HEK293T (cell line): Measurements from ENCODE around the gene MED27.

ENCODE experiments used
- ARNT ChIP-seq: fragments of 450-650 bp; IDR thresholded peaks from 2 replicates; pipeline ENCODE4 v1.6.1; 2017; ENCODE audit warnings: mild to moderate bottlenecking
- ELF4 ChIP-seq: fragments of 450-650 bp; IDR thresholded peaks from 2 replicates; pipeline ENCODE4 v1.6.1; 2017; ENCODE audit warnings: antibody characterized with exemption
- FOXA1 ChIP-seq: fragments of 450-650 bp; IDR thresholded peaks from 2 replicates; pipeline ENCODE4 v1.6.1; 2016; ENCODE audit warnings: mild to moderate bottlenecking
- FOXK2 ChIP-seq: fragments of 450-650 bp; IDR thresholded peaks from 2 replicates; pipeline ENCODE4 v1.6.1; 2016; ENCODE audit warnings: mild to moderate bottlenecking
- FOXM1 ChIP-seq: fragments of 450-650 bp; IDR thresholded peaks from 2 replicates; pipeline ENCODE4 v1.6.1; 2017; ENCODE audit warnings: mild to moderate bottlenecking, borderline replicate concordance
- HDGF ChIP-seq: fragments of 450-650 bp; IDR thresholded peaks from 2 replicates; pipeline ENCODE4 v1.6.1; 2017; ENCODE audit warnings: antibody characterized with exemption, borderline replicate concordance
- L3MBTL2 ChIP-seq: fragments of 450-650 bp; conservative IDR thresholded peaks from 2 replicates; pipeline ENCODE4 v1.6.1; 2016; ENCODE audit warnings: mild to moderate bottlenecking
- SP1 ChIP-seq: fragments of 450-650 bp; IDR thresholded peaks from 2 replicates; pipeline ENCODE4 v1.6.1; 2017
- SUZ12 ChIP-seq: fragments of 450-650 bp; IDR thresholded peaks from 2 replicates; pipeline ENCODE4 v1.6.1; 2016; ENCODE audit warnings: mild to moderate bottlenecking
- TARDBP ChIP-seq: fragments of 450-650 bp; IDR thresholded peaks from 2 replicates; pipeline ENCODE4 v1.6.1; 2016
- ZNF384 ChIP-seq: fragments of 450-650 bp; IDR thresholded peaks from 2 replicates; pipeline ENCODE4 v1.6.1; 2016
- TF ChIP-seq, protein P1 (sequence below): fragments of 450-650 bp; IDR thresholded peaks from 2 replicates; pipeline ENCODE4 v1.6.1; 2016

DNA sequence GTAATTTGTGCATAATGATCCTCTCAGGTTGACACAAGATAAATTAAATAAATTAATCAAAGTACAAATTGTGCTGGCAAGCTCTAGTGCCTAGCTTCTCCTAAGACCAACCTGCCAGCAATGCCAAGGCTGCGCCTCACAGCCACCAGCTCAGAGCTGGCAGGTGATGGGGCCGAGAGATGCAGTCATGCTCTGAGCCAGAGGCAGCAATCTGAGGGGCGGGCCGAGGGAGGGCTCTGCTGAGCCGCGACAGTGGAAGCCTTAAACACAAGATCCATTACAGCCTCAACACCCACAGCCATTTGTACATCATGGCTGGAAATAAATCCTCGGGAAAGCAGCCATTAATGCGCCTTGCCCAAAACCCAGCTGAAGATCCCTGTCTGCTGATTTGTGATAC, 20.3 kb downstream of the MED27 start:
- no peak for TF ChIP-seq TARDBP
- TF ChIP-seq FOXA1, result no peak
- no peak for TF ChIP-seq ARNT
- no peak for TF ChIP-seq SUZ12
- no peak for TF ChIP-seq FOXM1
- no peak for TF ChIP-seq ELF4
- TF ChIP-seq, protein P1, sequence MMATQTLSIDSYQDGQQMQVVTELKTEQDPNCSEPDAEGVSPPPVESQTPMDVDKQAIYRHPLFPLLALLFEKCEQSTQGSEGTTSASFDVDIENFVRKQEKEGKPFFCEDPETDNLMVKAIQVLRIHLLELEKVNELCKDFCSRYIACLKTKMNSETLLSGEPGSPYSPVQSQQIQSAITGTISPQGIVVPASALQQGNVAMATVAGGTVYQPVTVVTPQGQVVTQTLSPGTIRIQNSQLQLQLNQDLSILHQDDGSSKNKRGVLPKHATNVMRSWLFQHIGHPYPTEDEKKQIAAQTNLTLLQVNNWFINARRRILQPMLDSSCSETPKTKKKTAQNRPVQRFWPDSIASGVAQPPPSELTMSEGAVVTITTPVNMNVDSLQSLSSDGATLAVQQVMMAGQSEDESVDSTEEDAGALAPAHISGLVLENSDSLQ, result no peak
- no peak for TF ChIP-seq SP1
- no peak for TF ChIP-seq FOXK2
- TF ChIP-seq L3MBTL2, result no peak
- no peak for TF ChIP-seq HDGF
- TF ChIP-seq ZNF384, result no peak
